Central memory CD8-positive, alpha-beta T cell (primary cell): ENCODE results near the gene TYMP.

Experiments
- ATAC-seq: fragments of 150-1000 bp; cut with Tn5 transposase; replicated peaks from 2 replicates; pipeline ENCODE4 v1.10.0; 2022; ENCODE audit warnings: mild to moderate bottlenecking, moderate FRiP score, moderate number of reproducible peaks; ENCODE audit not compliant: poor library complexity, severe bottlenecking; ENCODE audit errors: extremely low read depth
- DNase-seq, 2 donors: peaks; one replicate each; pipeline ENCODE4 v3.0.0; 2021; ENCODE audit warnings: low spot score in 2 of 2
- H3K27ac Mint-ChIP-seq: one replicate; pipeline ENCODE4 v1.8.0; 2022; ENCODE audit warnings: low read depth, mild to moderate bottlenecking, moderate library complexity, mixed read lengths
- H3K27me3 Mint-ChIP-seq: one replicate; pipeline ENCODE4 v1.8.0; 2022; ENCODE audit warnings: mixed read lengths
- H3K36me3 Mint-ChIP-seq: one replicate; pipeline ENCODE4 v1.8.0; 2022; ENCODE audit warnings: mild to moderate bottlenecking, moderate library complexity, mixed read lengths; ENCODE audit not compliant: insufficient read depth
- H3K4me1 Mint-ChIP-seq: one replicate; pipeline ENCODE4 v1.8.0; 2022; ENCODE audit warnings: mixed read lengths
- H3K4me3 Mint-ChIP-seq: one replicate; pipeline ENCODE4 v1.8.0; 2022; ENCODE audit warnings: mild to moderate bottlenecking, moderate library complexity, mixed read lengths
- H3K9me3 Mint-ChIP-seq: one replicate; pipeline ENCODE4 v1.8.0; 2022; ENCODE audit warnings: mixed read lengths

The TYMP gene

GRCh38 chr22:50529897-50530579 lies at the start of gene TYMP:
Gene TYMP, minus strand, starts transcription at chr22:50530012. Its CDS starts 303 bp downstream, at chr22:50529709.
- H3K27me3 Mint-ChIP-seq = no peaks in the 10 kb centered on the region
- no peaks in the 10 kb centered on the region for H3K9me3 Mint-ChIP-seq
- peak within 1 kb of the TSS; percentile 92 for H3K4me3 Mint-ChIP-seq
- peak in 1 of 2 donors; percentile 32 for DNase-seq
- peak within 1 kb of the TSS; percentile 98 for H3K27ac Mint-ChIP-seq
- ATAC-seq = no peak
- H3K36me3 Mint-ChIP-seq = peaks cover 28% of the 10 kb centered on the region
- peaks cover 44% of the 10 kb centered on the region for H3K4me1 Mint-ChIP-seq

- no peaks in the 10 kb centered on the region for H3K9me3 Mint-ChIP-seq
- H3K4me3 Mint-ChIP-seq = no peak overlapping the region
- H3K27ac Mint-ChIP-seq = no peak overlapping the region
- H3K4me1 Mint-ChIP-seq = peaks cover 14% of the 10 kb centered on the region
- ATAC-seq (no peak), DNase-seq (no peak)
- peaks cover 15% of the 10 kb centered on the region for H3K36me3 Mint-ChIP-seq
- H3K27me3 Mint-ChIP-seq = no peaks in the 10 kb centered on the region
Observed at GRCh38 chr22:50578776-50579310, 49.0 kb upstream of the TYMP start.

DNA sequence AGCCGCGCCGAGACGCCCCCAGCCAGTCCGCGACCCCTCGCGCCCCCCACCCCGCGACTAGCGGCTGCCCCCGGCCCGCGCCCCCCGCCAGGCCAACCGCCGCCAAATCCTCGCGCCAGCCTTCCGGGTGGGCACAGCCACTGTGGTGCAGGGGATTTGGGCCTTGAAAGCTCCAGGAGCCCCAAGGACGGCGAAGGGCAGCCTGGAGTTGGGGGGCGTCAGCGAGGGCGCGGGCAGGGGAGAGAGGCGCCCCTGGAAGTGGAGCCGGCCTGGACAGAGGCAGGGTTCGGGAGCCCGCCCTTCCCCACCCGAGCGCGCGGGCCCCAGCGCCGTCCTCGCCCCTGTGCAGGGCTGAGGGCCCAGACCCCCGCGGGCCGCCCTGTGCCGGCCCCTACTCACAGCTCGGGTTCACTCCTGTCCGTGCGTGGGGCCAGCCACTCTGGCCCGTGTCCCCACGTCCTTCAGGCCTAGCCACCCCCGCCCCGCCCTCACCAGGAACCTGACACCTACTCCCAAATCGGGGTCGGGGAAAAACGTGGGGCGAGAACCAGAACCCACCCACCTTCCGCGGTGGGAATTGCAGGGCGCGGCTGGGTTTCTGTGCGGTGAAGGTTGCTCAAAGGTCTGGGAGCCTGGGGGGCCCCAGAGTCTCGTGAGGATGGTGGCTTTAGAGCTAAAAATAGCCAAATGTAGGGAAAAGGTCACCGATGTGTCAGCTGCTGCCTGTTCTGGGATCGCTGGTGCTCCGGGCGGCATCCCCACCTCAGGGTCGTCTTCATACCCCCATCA lies 48.4 kb upstream of the TYMP start, which contains the start of gene CPT1B:
Gene CPT1B, minus strand, starts transcription at position 441 of the 789 bp plus-strand sequence. CDS start 512 bp downstream, outside the sequence.
- ATAC-seq = no peak
- Mint-ChIP-seq H3K27me3 (no peaks in the 10 kb centered on the region), H3K36me3 (peaks cover 12% of the 10 kb centered on the region), H3K27ac (no peak within 1 kb of the TSS), H3K9me3 (no peaks in the 10 kb centered on the region), H3K4me3 (no peak within 1 kb of the TSS), H3K4me1 (peaks cover 8% of the 10 kb centered on the region)
- no peak for DNase-seq

DNA sequence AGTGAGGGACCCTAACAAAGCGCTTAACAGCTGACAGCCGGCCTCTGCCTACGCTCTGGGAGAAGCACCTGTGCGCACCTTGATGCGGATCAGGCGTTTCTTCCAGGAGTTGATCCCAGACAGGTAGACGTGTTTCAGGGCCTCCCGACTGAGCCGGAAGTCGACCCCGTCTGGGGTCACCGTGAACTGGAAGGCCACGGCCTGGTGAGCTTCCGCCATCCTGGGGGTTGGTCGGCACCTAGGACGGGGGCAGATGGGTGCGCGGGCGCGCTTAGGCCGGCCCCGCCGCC lies 47.8 kb upstream of the TYMP start:
- H3K27me3 Mint-ChIP-seq = no peaks in the 10 kb centered on the region
- no peaks in the 10 kb centered on the region for H3K9me3 Mint-ChIP-seq
- H3K27ac Mint-ChIP-seq = no peak overlapping the region
- H3K4me3 Mint-ChIP-seq = no peak overlapping the region
- peaks cover 10% of the 10 kb centered on the region for H3K36me3 Mint-ChIP-seq
- peaks cover 8% of the 10 kb centered on the region for H3K4me1 Mint-ChIP-seq
- no peak for DNase-seq
- ATAC-seq = no peak

DNA sequence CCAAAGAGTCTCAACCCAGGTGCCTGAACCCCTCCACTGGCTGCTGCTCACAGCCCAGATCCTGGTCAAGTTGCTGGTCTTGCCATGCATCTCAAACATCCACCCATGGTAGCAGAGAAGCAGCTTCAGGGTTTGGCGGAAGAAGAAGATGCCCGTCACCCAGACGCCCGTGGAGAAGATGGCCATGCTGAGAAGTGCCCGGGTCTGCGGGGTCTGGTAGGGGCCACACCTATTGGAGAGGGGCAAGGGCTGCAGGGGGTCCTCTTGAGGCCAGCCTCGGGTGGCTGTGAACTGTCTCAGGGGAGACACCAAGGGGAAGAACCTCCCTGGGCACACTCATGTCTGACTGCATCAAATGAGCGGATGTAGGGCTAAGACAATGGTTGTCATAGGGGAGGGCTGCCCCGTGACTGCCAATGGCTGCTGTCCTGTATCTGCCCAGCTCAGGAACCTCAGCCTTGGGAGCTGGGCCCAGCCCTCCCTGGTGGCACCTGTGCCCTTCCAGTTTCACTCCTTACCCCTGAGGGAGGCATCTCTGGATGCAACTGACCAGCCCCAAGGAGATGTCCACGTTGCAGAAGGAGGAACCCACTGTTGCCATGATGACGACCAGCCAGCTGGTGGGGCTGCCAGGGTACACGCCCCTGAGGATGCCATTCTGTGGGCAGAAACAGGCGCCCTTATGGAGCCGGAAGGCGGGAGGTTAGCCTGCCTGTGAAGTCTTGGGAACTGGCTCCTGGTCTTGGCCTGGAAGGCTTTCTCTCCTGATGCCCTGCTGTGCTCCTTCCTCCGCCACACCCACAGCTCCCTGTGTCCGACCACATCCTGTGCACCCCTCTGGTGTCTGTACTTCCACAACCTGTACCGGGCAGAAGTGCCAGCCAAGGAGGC lies 47.2 kb upstream of the TYMP start:
- H3K36me3 Mint-ChIP-seq = peaks cover 9% of the 10 kb centered on the region
- no peaks in the 10 kb centered on the region for H3K27me3 Mint-ChIP-seq
- DNase-seq (no peak), ATAC-seq (no peak)
- no peaks in the 10 kb centered on the region for H3K9me3 Mint-ChIP-seq
- no peak overlapping the region for H3K27ac Mint-ChIP-seq
- H3K4me1 Mint-ChIP-seq = peaks cover 8% of the 10 kb centered on the region
- no peak overlapping the region for H3K4me3 Mint-ChIP-seq

GRCh38 chr22:50576070-50576469 lies 46.3 kb upstream of the TYMP start:
- Mint-ChIP-seq H3K27me3 (no peaks in the 10 kb centered on the region), H3K9me3 (no peaks in the 10 kb centered on the region), H3K27ac (no peak overlapping the region), H3K4me1 (peaks cover 8% of the 10 kb centered on the region), H3K36me3 (peaks cover 9% of the 10 kb centered on the region), H3K4me3 (no peak overlapping the region)
- no peak for ATAC-seq
- no peak for DNase-seq

DNA sequence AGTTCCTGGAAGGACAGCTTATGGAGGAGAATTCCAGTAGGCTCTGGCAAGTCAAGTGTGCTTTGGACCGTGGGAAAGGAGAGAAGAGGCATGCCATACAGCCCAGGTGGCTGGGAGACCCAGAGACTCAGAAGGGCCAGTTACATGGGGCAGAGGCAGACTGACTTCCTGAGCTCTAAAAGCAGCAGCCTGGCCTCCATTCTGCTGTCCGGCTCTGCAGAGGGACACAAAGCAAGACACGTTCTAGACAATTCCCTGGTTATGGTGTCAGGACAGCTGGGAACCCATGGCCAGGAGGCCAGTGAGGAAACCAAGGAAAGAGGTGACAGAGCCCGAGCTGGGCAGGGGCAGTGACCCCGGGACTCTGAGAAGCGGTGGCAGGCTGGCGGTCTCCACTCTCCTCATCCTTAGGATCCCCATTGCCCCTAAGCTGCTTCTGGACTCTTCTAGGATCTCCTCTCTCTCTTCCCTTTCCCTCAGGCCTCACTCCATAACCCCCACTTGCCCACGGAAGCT lies 45.7 kb upstream of the TYMP start:
- no peak for ATAC-seq
- H3K27ac Mint-ChIP-seq = no peak overlapping the region
- peaks cover 10% of the 10 kb centered on the region for H3K36me3 Mint-ChIP-seq
- no peaks in the 10 kb centered on the region for H3K9me3 Mint-ChIP-seq
- H3K4me1 Mint-ChIP-seq = peaks cover 8% of the 10 kb centered on the region
- no peak overlapping the region for H3K4me3 Mint-ChIP-seq
- DNase-seq = no peak
- H3K27me3 Mint-ChIP-seq = no peaks in the 10 kb centered on the region

DNA sequence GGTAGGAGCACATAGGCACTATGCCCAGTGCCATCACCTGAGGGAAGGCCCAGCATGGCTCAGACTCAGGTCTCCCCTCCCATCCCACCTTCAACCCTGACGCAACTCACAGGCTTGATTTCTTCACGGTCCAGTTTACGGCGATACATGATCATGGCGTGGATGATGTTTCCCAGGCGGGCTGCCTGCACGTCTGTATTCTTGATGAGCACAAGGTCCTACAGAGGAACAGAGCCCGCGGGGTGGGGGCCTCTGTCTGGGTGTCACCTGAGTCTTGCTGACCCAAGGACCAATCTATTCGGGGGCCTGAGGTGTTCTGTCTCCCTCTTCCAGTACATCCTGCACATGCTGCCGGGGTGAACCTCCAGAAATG lies 44.6 kb upstream of the TYMP start:
- Mint-ChIP-seq H3K9me3 (no peaks in the 10 kb centered on the region), H3K4me1 (no peaks in the 10 kb centered on the region), H3K36me3 (peaks cover 10% of the 10 kb centered on the region), H3K27me3 (no peaks in the 10 kb centered on the region), H3K4me3 (no peak overlapping the region), H3K27ac (no peak overlapping the region)
- DNase-seq (no peak), ATAC-seq (no peak)

DNA sequence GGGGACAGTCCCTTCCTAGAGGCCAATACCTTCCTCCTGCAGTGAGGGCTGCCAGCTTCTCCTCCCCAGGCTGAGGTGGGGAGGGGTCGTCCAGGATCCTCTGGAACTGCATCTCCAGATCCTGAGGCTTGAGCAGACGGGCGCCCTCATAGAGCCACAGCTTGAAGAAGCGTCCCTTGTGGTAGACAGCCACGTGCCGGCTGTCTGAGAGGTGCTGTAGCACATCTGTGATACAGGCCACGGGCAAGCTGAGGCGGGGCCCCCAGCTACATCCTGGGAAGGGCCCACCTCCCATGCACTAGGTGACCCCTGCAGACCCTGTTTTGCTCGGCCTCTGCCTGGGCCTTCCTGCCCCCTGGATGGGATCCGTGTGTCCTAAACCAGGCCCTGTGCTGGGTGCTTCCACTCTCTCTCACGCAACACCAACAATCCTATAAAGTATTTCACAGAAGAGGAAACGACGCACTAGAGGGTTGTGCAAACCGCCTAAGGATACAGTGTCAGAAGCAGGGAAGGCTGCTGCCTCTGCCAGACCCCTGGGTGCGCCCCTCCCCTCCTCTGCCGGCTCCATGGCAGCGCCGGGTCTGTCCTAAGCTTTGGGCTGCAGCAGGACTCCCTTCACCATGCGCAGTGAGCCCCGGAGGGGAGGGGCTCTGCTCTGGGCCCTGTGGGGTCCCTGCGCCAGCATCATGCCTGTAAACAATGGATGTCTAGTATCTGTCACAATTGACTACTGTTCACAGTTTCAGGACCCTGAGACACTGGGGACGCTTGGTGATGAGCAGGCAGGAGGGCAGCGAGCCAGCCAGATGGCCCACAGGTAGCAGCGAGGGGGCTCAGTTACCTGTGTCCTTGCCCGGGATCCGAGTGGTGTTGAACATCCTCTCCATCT lies 43.9 kb upstream of the TYMP start:
- H3K36me3 Mint-ChIP-seq = peaks cover 10% of the 10 kb centered on the region
- H3K9me3 Mint-ChIP-seq = no peaks in the 10 kb centered on the region
- no peak for DNase-seq
- no peaks in the 10 kb centered on the region for H3K4me1 Mint-ChIP-seq
- no peak for ATAC-seq
- H3K4me3 Mint-ChIP-seq = no peak overlapping the region
- no peak overlapping the region for H3K27ac Mint-ChIP-seq
- no peaks in the 10 kb centered on the region for H3K27me3 Mint-ChIP-seq

DNA sequence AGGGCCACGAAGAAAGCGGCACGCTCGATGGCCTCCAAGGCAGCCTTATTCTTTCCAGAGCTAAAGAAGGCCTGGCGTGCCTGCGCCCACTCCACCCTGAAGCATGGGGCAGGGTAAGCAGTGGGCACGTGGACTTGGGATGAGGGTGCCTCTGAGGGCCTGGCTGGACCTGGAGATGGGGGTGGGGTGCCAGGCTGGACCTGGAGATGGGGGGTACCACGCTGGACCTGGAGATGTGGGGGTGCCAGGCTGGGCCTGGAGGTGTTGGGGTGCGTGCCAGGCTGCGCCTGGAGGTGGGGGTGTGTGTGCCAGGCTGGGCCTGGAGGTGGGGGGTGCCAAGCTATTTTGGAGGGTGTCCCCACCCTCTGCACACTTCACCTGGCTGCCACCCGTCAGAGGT lies 43.2 kb upstream of the TYMP start:
- Mint-ChIP-seq H3K4me1 (no peaks in the 10 kb centered on the region), H3K27ac (no peak overlapping the region), H3K36me3 (peaks cover 11% of the 10 kb centered on the region), H3K4me3 (no peak overlapping the region), H3K9me3 (no peaks in the 10 kb centered on the region), H3K27me3 (no peaks in the 10 kb centered on the region)
- DNase-seq (no peak), ATAC-seq (no peak)

- Mint-ChIP-seq H3K27me3 (no peaks in the 10 kb centered on the region), H3K9me3 (no peaks in the 10 kb centered on the region), H3K4me3 (no peak overlapping the region), H3K36me3 (peaks cover 9% of the 10 kb centered on the region), H3K4me1 (no peaks in the 10 kb centered on the region), H3K27ac (no peak overlapping the region)
- ATAC-seq = no peak
- DNase-seq = no peak
Observed at GRCh38 chr22:50571264-50572175, 41.7 kb upstream of the TYMP start.
